GM12891 (cell line): ENCODE measurements around the gene GEN1.

Experiments
- POLR2A ChIP-seq: IDR thresholded peaks from 2 replicates; pipeline ENCODE4 v1.6.1; 2011; ENCODE audit warnings: low read depth, low read length, control low read depth
- POLR2AphosphoS5 ChIP-seq: IDR thresholded peaks from 2 replicates; pipeline ENCODE4 v1.6.1; 2011; ENCODE audit warnings: low read depth, low read length, control low read depth
- POU2F2 ChIP-seq: IDR thresholded peaks from 2 replicates; pipeline ENCODE4 v1.6.1; 2011; ENCODE audit warnings: low read depth, mild to moderate bottlenecking, control low read depth, low read length, moderate library complexity
- SPI1 ChIP-seq: IDR thresholded peaks from 2 replicates; pipeline ENCODE4 v1.6.1; 2011; ENCODE audit warnings: low read depth, low read length, control low read depth
- TAF1 ChIP-seq: IDR thresholded peaks from 2 replicates; pipeline ENCODE4 v1.6.1; 2011; ENCODE audit warnings: low read depth, low read length, control low read depth

DNA sequence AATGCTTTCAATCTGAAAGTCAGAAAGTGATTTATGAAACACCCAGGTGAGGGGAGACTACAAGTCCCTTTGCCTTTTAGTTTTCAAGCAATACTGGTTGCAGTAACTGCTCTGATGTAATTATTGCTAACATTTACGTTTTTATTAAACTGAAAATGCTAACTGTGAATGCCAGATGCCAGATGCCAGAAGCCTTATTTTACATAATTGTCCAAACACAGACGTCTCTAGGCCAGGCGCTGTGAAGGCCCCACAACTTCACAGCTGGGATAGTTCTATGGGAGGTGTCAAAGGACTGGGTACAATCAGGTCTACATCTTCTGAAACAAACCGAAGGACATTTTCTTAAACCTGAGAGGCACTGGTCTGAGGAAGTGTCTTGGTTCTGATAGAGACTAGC lies 34.8 kb downstream of the GEN1 start:
- TF ChIP-seq POLR2AphosphoS5 (no peak), POLR2A (no peak), POU2F2 (no peak), TAF1 (no peak), SPI1 (no peak)
